Midbrain (tissue), 1 donor: ENCODE data around the gene RBSN.
"Not testable (repeated sequence)": the region's sequence is repeated elsewhere in the genome, so short reads cannot be mapped to it uniquely, and the experiment has no call there.

ENCODE experiments used
- DNase-seq: peaks from one replicate; lab custom pipeline; 2025; lab: John Stamatoyannopoulos, UW

RBSN gene

GRCh38 chr3:15098503-15099363 is at the start of gene RBSN:
TSS of gene RBSN (minus strand) at chr3:15099148. CDS start at chr3:15096120, 3,028 bp downstream.
- peak; percentile 96 for DNase-seq

- DNase-seq = no peak
These were observed 49.7 kb upstream of the RBSN start for GRCh38 chr3:15148614-15149013.

GRCh38 chr3:15136885-15137284 is 37.9 kb upstream of the RBSN start:
- DNase-seq = not testable (repeated sequence)

GRCh38 chr3:15134968-15135367 is 36.0 kb upstream of the RBSN start:
- not testable (repeated sequence) for DNase-seq

GRCh38 chr3:15128403-15128802 is 29.5 kb upstream of the RBSN start:
- DNase-seq = not testable (repeated sequence)

GRCh38 chr3:15126975-15127374 is 28.0 kb upstream of the RBSN start:
- not testable (repeated sequence) for DNase-seq

GRCh38 chr3:15122398-15122797 is 23.4 kb upstream of the RBSN start:
- DNase-seq = no peak

GRCh38 chr3:15121936-15122335 is 23.0 kb upstream of the RBSN start:
- no peak for DNase-seq

- DNase-seq = no peak
These were observed 22.0 kb upstream of the RBSN start for GRCh38 chr3:15120986-15121385.

- no peak for DNase-seq
These were observed 18.1 kb upstream of the RBSN start for GRCh38 chr3:15117011-15117410.

- DNase-seq = no peak
These were observed 17.2 kb upstream of the RBSN start for GRCh38 chr3:15116032-15116669.

GRCh38 chr3:15114466-15115358 is 15.8 kb upstream of the RBSN start:
- DNase-seq = no peak

GRCh38 chr3:15113884-15114283 is 14.9 kb upstream of the RBSN start:
- DNase-seq = no peak

GRCh38 chr3:15113471-15113870 is 14.5 kb upstream of the RBSN start:
- no peak for DNase-seq

GRCh38 chr3:15112011-15112410 is 13.1 kb upstream of the RBSN start:
- DNase-seq = no peak

- DNase-seq = no peak
These were observed 11.3 kb upstream of the RBSN start for GRCh38 chr3:15110206-15110605.

GRCh38 chr3:15108869-15109268 is 9.9 kb upstream of the RBSN start:
- DNase-seq = no peak

GRCh38 chr3:15108082-15108545 is 9.2 kb upstream of the RBSN start:
- peak; percentile 80 for DNase-seq

- DNase-seq = no peak
These were observed 8.4 kb upstream of the RBSN start for GRCh38 chr3:15107075-15107947.

GRCh38 chr3:15102836-15103235 is 3.9 kb upstream of the RBSN start:
- no peak for DNase-seq

GRCh38 chr3:15102256-15102655 is 3.3 kb upstream of the RBSN start:
- DNase-seq = peak; percentile 70
